M059J (cell line): ENCODE results near the gene BIN1. TPM values are rescaled to one million over a fixed set of nuclear protein-coding genes. Genes with fewer than 3 reads are reported as not detected.

Source experiments
- DNase-seq: peaks from one replicate; pipeline ENCODE4 v3.0.0-alpha.2; 2012; ENCODE audit warnings: low read depth
- total RNA-seq: library from RNA; depleted of rRNA; stranded (reverse); fragments of >200 nt; shearing (Covaris generic); gene quantifications from 2 replicates; pipeline ENCODE4 v1.2.3, GENCODE V29; 2014

BIN1 gene
- total RNA-seq, 1 experiment from 2014 or later: 51.1 TPM

DNA sequence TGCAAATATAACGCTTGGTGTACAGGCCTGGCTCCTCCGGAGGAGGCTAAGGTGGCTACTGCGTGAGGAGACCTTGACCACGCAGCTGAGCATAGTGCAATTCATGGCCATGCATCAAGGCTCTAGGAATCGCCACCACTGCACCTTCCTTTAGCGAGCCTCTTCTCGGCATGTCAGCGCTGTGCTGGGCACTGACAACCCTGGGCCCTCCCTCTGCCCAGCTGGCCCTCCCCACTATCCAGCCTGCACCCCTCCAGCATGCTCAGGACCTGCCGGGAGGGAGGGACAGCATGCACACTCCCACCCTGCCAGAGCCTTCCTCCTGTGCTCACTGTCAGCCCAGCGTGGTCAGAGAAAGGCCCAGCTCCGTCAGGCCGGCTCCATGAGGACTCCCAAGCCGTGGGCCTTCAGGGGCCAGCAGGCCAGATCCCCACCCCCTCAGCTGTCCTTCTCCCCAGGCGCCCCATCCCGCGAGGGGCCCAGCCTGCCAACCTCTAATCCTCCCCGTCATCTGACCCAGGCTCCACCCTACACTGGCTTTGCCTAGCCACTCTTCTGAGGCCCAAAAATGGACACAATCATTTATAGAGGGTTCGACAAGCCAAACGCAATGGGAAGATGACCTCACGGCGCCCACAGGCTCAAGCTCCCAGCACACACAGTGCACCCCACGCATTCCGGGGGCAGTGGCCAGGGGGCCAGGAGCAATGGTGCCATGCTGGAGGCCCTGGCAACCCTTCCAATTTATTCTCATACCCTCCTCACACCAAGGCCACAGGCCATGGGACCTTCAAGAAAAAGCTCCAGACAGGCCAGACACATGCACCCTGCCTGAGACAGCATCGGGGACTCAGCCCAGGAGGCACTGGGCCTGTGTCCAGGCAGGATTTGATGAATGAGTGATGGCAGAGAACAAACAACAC, 3.5 kb downstream of the BIN1 start:
- DNase-seq: no peak

DNA sequence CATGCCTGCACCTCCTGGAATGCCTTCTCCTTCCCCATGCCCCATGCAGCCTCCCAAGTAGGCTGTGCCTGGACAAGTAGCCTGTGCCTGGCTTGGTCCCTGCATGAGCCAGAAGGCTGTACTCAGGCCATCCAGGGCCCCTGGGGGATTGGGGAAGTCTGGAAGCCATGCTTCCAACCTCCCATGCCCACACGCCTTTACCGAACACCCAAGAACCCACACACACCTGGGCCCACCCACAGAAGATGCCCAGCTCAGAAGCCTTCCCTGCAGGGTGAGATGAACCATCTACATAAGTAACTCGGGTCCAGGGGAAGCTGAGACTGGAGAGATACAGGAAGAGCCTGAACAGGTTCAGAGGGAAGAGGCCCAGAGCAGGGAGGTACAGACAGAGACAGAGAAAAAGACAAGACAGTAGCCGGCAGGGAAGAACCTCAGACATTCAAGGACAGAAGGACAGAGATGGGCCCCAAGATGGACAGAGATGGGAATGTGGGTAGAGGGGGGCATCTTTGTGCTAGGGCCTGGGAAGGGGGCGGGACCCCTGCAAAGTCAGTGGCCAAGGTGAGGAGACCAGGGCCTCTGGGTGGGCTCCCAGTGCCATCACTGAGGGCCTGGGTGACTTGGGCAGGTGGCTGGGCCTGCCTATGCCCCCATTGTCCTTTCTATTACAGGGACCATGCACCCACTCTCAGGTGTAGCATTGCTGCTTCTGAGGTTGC, 4.3 kb downstream of the BIN1 start:
- no peak for DNase-seq

DNA sequence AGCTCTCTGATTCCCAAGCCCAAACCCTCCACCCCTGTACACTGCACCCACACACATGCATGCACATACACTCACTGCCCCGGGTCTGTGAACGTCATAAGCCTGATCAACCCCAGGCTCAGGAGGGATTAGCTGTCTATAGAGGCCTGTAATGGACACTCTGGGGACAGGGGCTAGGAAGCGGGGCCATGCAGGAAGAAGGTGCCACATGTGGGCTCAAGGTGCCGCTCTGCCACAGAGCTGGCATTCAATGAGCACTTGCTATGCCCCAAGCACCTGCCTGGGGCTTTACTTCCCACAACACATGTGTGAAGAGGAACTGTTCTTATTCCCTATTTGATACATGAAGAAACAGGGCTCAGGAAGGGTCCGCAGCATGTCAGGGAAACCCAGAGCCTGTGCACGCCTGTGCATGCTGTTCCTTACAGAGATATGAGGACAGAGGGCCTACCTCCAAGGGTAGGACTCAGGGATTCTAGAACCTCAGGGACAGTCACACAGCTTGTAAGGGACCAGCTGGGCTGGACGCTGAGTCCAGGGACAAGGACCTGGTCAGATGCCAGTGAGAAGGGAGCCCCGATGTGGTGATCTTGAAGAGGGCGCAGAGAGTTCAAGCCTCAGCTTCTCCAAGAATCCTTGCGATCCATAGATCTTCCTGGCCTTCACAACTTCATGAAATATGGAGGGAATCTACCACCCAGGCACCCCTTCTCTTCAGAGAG, 5.0 kb downstream of the BIN1 start:
- no peak for DNase-seq

DNA sequence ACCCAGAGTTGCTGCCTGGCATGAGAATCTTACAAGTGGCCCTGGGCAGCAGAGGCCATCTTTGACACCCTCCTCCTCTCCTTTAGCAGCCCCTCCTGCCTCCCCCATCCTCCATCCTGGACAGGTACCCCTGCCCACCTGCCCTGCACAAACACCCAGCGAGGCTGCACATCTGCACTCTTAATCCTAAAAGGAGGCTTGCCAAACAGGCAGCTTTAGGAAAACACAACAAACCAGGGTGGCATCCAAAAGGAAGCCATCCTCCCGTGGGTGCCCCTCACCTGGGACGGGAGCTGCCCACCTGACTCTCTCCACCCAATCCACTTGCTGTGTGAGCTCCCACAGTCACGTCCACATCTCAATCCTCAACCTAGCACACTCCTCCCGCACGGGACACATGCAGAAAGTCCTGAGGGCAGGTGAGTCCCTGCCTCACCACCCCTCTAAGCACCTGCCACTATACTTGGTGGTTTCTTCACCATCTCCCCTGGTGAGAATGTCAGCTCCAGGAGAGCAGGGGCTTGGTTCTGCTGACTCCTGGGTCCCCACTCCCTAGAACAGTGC, 5.8 kb downstream of the BIN1 start:
- DNase-seq: no peak

DNA sequence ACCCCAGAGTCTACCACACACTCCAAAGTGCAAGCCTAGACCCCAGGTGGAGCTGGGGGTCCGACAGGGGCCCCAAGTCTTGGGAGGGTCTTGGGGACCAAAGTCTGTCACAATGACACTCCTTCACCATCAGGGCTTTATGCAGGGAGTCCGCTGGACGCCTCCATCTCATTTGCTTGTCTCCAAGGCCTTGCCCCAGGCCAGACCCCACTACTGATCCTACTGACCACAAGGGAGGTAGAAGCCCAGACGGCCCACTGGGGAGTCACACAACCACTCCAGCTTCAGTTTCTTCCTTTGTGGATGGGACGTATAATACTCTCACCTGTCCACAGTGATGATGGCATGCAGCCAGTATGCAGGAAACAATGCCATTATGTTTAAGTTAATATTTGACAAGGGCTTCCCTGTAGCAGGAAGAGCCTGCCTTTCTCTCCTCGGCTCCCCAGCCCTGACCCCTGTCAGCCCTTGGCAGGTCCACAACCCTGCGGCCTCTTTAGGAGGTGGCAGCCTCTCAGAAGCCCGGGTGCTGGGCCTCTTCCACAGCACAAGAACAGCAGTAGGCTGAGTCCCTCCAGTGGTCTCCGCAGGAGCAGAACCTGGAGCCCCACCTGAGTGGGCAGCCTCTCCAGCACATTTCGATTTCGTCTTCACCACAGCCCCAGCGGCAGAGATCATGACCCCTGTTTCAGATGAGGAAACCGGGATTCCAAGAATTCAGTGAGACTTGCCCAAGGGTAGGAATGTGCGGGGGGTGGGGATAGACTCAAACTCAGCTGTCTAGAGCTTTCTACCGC, 6.5 kb downstream of the BIN1 start:
- no peak for DNase-seq

DNA sequence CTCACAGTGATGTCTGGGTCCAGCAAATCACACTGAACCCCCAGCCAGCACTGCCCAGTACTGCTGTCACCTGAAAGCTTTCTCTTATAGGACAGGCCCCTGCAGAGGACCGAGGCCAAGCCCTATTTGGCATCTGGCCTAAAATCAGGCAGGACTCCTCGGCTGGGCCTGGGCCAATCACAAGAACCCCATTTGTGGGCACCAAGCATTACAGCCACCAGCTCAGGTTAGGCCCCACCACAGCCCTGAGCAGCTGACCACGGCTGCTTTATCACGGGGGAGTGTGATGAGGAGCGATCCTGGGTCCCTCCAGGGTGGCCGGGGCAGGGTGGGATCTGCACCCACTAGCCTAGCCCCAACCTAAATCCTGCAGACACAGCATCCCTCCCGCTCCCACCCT, 8.2 kb downstream of the BIN1 start:
- DNase-seq: no peak

DNA sequence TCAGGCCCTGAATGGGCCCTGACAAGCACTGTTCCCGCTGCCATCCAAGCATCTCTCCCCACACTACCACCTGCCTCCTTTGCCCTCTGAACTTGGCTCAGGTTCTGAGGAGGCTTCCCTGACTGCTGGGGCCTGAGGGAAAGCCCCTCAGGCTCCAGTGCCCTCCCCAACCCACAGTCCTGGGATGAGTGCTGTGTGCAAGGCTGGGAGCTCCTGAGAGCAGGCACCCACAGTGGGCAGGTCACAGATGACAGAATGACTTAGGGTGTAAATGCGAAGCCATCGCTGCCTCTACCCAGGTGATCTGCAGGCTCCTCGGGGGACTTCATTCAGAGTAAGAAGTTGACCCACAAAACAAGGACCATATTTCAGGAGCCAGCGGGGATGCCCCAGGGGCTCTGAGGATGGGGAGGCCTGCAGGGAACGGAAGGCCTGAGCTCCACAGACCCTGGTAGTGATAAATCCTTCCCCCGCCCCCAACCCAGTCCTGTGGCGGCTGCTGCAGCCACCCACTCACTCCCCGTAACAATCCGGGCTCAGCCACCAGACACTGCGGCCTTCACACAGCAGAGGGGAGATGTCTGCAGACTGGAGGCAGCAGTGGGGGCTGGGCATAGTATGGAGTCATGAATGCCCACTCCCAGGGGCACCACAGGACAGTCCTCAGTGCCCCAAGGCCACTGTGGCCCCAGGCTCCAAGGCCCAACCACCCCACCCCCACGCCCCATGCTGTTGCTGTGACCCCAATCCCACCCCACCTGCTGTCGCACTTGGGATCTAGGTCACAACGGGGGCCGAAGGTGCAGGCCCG, 8.9 kb downstream of the BIN1 start:
- no peak for DNase-seq

DNA sequence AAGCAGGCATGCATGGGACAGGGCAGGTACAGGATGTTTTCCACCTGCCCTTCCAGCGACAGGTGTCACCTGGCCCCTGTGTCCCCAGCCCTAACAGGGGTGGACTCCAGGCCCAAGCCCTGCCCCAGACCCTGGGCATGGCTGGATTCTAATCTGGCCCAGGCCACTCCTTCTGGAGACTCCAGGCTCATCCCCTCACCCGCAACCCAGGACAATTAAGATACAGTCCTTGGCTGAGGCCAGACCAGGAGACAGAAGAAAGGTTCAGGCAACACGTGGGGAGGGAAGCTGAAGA, 9.5 kb downstream of the BIN1 start:
- no peak for DNase-seq

DNA sequence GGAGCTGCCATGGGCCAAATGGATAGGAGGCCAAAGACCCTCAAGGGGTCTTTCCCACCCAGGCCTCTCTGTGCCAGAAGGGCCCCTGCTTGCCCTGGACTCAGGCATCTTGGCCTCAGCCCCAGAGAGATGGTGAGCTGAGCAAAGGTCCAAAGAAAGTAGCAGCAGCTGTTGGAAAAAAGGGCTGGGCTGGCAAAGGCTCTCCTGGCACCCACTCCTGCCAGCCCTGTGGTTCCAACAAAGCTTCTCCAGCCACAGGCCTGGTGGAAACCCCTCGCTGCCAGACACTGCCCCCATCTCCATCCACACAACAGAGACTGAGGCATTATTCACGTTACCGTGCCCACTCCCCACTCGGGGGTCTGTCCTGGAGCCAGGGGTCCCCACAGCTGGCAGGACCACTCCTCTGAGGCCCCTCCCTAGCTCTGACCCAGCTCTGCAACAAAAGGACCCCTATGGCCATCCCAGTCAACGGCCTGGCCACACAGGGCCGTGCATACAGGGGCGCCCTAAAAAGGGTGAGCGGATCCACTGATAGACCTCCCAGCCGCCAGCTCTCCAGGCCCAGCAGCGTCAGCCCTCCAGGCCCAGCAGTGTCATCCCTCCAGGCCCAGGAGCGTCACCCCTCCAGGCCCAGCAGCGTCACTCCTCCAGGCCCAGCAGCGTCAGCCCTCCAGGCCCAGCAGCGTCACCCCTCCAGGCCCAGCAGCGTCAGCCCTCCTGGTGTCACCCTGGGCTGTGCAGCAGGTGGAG, 10.1 kb downstream of the BIN1 start:
- no peak for DNase-seq

DNA sequence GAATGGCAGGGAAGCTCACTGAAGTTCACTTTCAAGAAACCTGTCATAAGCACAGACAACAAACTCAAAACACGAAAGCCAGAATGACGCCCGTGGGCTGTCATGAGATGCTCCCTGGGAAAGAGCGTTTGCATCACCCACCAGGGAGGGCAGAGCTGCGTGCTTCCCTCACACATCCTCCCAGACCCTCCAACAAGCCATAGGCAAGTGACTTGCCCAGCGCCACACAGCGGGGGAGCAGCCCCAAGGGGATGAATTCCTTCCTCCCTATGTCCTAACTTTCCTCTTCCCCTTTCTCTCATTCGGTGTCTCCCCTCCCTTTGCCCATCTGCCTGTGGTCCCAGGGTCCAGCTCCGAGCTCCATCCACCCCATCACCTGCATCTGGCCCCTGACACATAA, 10.7 kb downstream of the BIN1 start:
- no peak for DNase-seq

DNA sequence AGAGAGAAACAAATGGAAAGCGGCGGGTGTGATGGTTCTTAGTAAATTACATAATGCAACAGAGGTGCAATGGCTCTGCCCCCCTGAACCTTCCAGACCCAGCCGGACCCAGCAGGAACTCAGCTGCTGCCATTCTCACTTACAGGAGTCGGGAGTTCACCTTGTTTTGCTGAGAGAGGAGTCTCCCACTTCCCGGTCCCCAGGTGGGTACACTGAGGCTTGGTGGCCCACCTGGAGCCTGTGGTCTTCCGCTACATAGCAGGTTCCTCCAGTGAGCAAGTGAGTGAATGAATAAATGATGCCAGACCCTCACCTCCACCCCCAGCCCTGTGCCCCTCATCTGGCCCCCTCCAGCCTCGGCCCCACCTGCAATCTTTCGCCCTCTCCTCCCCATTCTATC, 11.2 kb downstream of the BIN1 start:
- no peak for DNase-seq

DNA sequence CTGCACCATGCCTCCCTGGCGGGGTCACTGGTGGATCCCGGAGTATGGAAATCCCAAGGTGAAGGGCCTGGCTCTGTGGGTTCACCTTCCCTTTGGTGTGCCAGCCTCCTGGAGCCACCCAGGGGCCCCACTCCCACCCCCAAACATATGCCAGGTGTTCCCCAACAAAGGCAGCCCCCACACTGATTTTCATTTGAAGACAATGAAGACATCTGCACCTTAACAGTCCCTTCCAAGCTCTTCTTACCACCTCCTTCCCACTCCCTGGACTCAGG, 11.7 kb downstream of the BIN1 start:
- no peak for DNase-seq

DNA sequence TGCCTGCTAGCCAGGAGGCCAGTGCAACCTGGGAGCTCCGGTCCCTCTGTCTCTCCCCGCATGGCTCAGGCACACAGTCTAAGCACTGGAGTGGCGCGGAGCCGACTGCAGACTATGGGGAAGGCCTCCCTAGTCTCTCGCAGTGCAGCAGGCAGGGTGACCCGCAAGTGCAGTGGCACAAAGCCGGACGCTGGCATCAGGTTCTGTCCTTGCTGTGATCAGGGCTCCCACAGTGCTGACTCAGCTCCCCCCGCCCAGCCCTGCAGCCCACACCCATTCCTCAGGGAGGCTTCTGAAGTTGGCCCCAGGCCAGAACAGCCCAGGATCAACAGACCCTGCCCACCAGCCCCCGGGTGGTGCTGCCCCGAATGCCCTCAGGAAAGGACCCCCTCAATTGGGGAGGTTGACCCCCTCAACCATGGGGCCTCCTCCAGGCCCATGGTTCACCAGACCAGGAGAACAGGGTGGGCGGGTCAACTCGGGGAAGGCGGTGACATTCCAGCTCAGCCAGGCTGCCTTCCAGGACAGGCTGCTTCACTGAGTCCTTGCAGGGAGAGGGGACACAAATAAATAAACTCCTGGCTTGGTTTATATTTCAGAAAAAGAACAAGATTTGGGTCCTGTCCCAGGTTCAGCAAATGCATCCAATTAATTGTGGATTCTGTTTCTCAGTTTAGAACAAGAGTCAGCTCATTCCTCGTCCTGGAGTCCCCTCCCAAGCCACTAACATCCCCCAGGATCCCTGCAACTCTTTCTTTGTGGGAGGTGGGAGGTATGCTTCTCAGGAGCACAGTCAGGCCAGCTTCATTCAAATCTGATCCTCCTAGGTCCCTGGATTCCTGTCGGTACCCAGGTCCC, 12.2 kb downstream of the BIN1 start:
- DNase-seq: peak; percentile 62

DNA sequence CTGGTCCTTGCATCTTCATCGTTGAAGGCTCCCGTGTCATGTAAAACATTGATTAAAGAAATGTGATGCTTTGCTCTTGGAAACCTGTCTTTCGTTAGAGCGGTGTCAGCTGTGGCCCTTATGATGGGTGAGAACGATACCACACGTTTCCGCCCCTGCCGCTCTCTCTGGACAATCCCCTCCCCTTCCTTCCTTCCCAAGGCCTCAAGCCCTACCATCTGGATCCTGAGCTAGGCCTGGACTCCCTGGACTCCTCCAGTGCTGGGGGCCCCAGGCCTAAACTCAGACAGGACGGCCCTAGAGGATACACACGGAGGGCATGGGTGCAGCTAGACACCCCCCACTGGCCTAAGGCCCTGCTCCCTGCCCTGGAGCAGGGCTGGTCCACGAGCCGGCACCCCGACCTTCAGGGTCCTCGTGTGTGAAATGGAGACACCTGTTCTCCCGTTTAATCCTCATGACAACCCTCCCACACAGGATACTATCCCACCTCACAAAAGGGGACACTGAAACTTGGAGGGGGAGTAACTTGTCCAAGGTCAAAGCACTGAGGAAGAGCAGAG, 13.2 kb downstream of the BIN1 start:
- DNase-seq: no peak

DNA sequence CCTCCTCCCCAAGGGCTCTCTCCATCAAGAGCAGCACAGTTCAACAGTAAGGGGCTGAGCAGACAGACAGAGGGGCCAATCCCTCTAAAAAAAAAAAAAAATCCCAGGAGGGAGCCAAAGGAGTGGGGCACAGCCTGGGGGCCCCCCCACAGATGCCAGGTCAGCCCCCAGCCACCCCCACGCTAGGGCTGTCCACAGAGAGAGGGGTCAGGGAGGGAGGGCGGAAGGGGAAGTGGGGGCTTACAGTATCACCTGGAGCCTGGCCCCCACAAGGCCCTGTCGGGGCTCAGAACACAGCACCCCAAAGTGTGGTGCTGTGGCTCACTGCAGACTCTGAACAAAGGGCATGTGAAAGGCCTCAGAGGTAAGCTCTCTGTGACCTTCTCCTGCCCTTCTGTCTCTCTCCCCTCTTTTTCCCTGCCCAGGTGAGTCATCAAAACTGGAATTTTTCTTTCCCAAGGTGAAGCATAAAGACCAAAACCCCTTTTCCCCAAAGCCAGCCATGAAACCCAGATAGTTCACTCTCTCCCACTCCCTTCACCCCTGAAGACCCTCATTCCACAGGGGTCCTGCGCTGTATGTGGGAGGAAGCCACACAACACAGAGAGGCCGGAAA, 13.9 kb downstream of the BIN1 start:
- DNase-seq: peak; percentile 35

DNA sequence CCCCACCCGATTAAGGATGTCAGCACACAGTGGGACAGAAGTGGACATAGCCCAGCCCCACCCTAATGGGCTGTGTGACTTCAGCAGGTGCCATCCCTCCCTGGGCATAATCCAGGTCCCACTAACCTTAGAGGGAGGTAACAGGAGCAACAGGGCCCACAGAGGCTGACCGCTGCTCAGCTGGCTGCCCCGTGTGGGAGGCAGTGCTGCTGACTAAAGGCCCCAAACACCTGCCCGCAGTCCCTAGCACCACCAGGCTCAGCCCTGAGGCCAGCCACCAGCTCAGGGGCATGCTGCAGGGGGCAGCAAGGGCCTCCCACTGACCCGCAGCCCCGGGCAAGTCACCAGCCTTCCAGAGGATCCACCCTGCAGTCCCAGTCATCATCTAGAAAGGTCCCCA, 14.6 kb downstream of the BIN1 start:
- DNase-seq: no peak

DNA sequence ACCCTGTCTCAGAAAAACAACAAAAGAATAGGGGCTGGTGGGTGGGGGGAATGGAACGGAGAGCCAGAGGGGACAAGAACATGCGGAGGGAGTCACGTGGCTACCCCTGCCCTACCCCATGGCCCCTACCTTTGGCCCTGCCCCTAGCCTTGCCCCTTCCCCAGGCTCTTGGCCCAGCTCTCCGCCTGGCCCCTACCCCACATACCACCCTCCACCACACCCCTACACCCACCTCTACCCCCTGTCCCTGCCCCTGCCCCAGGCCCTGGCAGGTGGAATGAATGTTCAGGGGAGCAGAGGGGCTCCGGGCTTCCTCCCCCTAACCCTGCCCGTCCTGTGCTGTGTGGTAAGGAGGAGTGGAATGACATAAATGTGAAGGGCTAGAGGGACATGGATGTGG, 15.1 kb downstream of the BIN1 start:
- no peak for DNase-seq

DNA sequence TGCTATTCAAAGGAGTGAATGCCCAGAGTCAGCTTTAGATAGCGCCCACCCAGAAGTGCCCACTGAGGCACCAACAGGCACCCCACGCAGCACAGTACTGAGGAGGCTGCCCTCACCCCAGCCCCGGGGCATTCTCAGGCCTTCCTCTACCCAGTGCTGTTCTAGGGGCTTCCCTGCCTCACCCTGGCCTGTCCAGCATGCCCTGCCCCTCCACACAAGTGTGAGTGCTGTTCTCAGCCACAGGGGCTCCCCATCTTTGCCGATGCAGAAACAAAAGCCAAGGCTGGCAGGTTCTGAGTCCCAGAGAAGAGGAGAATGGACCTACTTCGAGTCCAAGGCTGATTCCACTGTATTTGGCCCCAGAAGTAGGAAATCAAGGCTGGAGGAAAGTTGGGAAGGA, 15.8 kb downstream of the BIN1 start:
- DNase-seq: no peak
